GM23338 (cell line): ENCODE data around the gene IRGM. TPM values are rescaled to one million over a fixed set of nuclear protein-coding genes. Genes with fewer than 3 reads are reported as not detected.

Experiments
- ATAC-seq: fragments of 200-7000 bp; cut with Tn5 transposase; 3 replicates; pipeline ENCODE4 v1.9.1; 2020
- DNase-seq: peaks from one replicate; pipeline ENCODE4 v3.0.0-alpha.2; 2015; ENCODE audit warnings: low spot score
- H2AFZ ChIP-seq: fragments of 200-600 bp; sonication (generic); 2 replicates; pipeline ENCODE4 v1.8.0; 2016; ENCODE audit warnings: antibody characterized with exemption, mild to moderate bottlenecking, moderate library complexity
- H3F3A ChIP-seq: fragments of 200-600 bp; sonication (generic); replicated peaks from 2 replicates; pipeline ENCODE4 v1.8.0; 2017; ENCODE audit warnings: antibody characterized with exemption, mixed run types, low read depth
- H3K27ac ChIP-seq: fragments of 200-600 bp; sonication (generic); 2 replicates; pipeline ENCODE4 v1.6.1; 2016; ENCODE audit warnings: low read depth
- H3K27me3 ChIP-seq: fragments of 200-600 bp; sonication (generic); 2 replicates; pipeline ENCODE4 v1.8.0; 2016; ENCODE audit warnings: mild to moderate bottlenecking, mixed run types, moderate library complexity; ENCODE audit not compliant: insufficient read depth
- H3K36me3 ChIP-seq: fragments of 200-600 bp; sonication (generic); 2 replicates; pipeline ENCODE4 v1.8.0; 2016; ENCODE audit warnings: mild to moderate bottlenecking; ENCODE audit not compliant: insufficient read depth
- H3K4me1 ChIP-seq: fragments of 200-600 bp; sonication (generic); 2 replicates; pipeline ENCODE4 v1.8.0; 2016; ENCODE audit warnings: mild to moderate bottlenecking, moderate library complexity; ENCODE audit not compliant: insufficient read depth
- H3K4me2 ChIP-seq: fragments of 200-600 bp; sonication (generic); 2 replicates; pipeline ENCODE4 v1.7.1; 2017; ENCODE audit warnings: mixed run types
- H3K4me3 ChIP-seq: fragments of 200-600 bp; sonication (generic); 2 replicates; pipeline ENCODE4 v1.6.1; 2016; ENCODE audit warnings: mixed run types
- H3K79me2 ChIP-seq: fragments of 200-600 bp; sonication (generic); replicated peaks from 2 replicates; pipeline ENCODE4 v1.8.0; 2017; ENCODE audit warnings: mild to moderate bottlenecking; ENCODE audit not compliant: insufficient read depth
- H3K9me2 ChIP-seq: fragments of 200-600 bp; sonication (generic); 2 replicates; pipeline ENCODE4 v1.8.0; 2017; ENCODE audit not compliant: insufficient read depth
- H4K20me1 ChIP-seq: fragments of 200-600 bp; sonication (generic); replicated peaks from 2 replicates; pipeline ENCODE4 v1.8.0; 2017; ENCODE audit warnings: mild to moderate bottlenecking; ENCODE audit not compliant: insufficient read depth
- H3K27ac Mint-ChIP-seq: 2 replicates; pipeline ENCODE4 v1.8.0; 2020; ENCODE audit warnings: inconsistent platforms, mild to moderate bottlenecking, moderate library complexity, mixed read lengths
- H3K27me3 Mint-ChIP-seq: 3 replicates; pipeline ENCODE4 v1.8.0; 2022; ENCODE audit warnings: low read depth, mild to moderate bottlenecking, moderate library complexity, mixed read lengths, inconsistent platforms; ENCODE audit not compliant: insufficient read depth, poor library complexity
- H3K36me3 Mint-ChIP-seq: 3 replicates; pipeline ENCODE4 v1.8.0; 2021; ENCODE audit warnings: low read depth, mild to moderate bottlenecking, inconsistent platforms, moderate library complexity, mixed read lengths
- H3K4me1 Mint-ChIP-seq: 3 replicates; pipeline ENCODE4 v1.8.0; 2020; ENCODE audit warnings: mild to moderate bottlenecking, inconsistent platforms, mixed read lengths
- H3K4me3 Mint-ChIP-seq: 3 replicates; pipeline ENCODE4 v1.8.0; 2021; ENCODE audit warnings: moderate library complexity, mild to moderate bottlenecking, inconsistent platforms, mixed read lengths
- H3K9me3 Mint-ChIP-seq: 3 replicates; pipeline ENCODE4 v1.8.0; 2020; ENCODE audit warnings: moderate library complexity, mild to moderate bottlenecking, inconsistent platforms, mixed read lengths
- CTCF ChIP-seq, 2 experiments: fragments of 200-600 bp in 1 of 2; sonication (generic) in 1 of 2; conservative IDR thresholded peaks; 2 replicates each; pipeline versions ENCODE4 v1.5.1 to v1.6.1; 2016 to 2017; ENCODE audit warnings: antibody characterized with exemption in 2 of 2, low read depth in 2 of 2, mild to moderate bottlenecking in 2 of 2, moderate library complexity in 1 of 2
- EZH2phosphoT487 ChIP-seq: fragments of 200-600 bp; sonication (generic); IDR thresholded peaks from one replicate; pipeline ENCODE4 v1.8.1; 2018; ENCODE audit warnings: antibody characterized with exemption; ENCODE audit not compliant: unreplicated experiment
- NANOG ChIP-seq: IDR thresholded peaks from 2 replicates; pipeline ENCODE4 v1.6.1; 2016; ENCODE audit warnings: antibody characterized with exemption, borderline replicate concordance
- POLR2AphosphoS5 ChIP-seq: IDR thresholded peaks from 2 replicates; pipeline ENCODE4 v1.6.1; 2016; ENCODE audit warnings: antibody characterized with exemption, low read depth
- STAT1 ChIP-seq: IDR thresholded peaks from one replicate; pipeline ENCODE4 v1.6.1; 2016; ENCODE audit warnings: antibody characterized with exemption; ENCODE audit not compliant: unreplicated experiment
- ZNF114 ChIP-seq: fragments of 250-450 bp; sonication (Bioruptor Pico); IDR thresholded peaks from 2 replicates; pipeline ENCODE4 v1.5.0; 2020; ENCODE audit warnings: mild to moderate bottlenecking, moderate library complexity
- ZNF331 ChIP-seq: fragments of 250-450 bp; sonication (Bioruptor Pico); IDR thresholded peaks from 2 replicates; pipeline ENCODE4 v1.5.0; 2020; ENCODE audit warnings: low read depth, mild to moderate bottlenecking, moderate library complexity
- ZNF462 ChIP-seq: fragments of 250-450 bp; sonication (Bioruptor Pico); IDR thresholded peaks from 2 replicates; pipeline ENCODE4 v1.5.0; 2020; ENCODE audit warnings: mild to moderate bottlenecking, moderate library complexity
- polyA plus RNA-seq: library from polyadenylated mRNA; unstranded; fragments of >200 nt; fragmentation: Nextera tagmentation; extraction: Ambion mirVana; gene quantifications from 2 replicates; pipeline ENCODE4 v1.2.1, GENCODE V29; 2016
- total RNA-seq: library from RNA; depleted of rRNA; stranded (reverse); fragments of >200 nt; shearing (Covaris generic); gene quantifications from 2 replicates; pipeline ENCODE4 v1.2.3, GENCODE V29; 2014

The IRGM gene
- total and polyA plus RNA-seq, 2 experiments from 2014 or later = not detected

- no peaks in the 10 kb centered on the region for H3K36me3 ChIP-seq
- no peak for ATAC-seq
Observed at GRCh38 chr5:150804388-150804787, 41.9 kb upstream of the IRGM start.

More at GRCh38 chr5:150804388-150804787, 41.9 kb upstream of the IRGM start:
- no peaks in the 10 kb centered on the region for H3K4me1 ChIP-seq
- no peaks in the 10 kb centered on the region for H3F3A ChIP-seq
- H3K4me2 ChIP-seq = no peak overlapping the region
- TF ChIP-seq ZNF331 (CRISPR knock-in tag) (no peak), NANOG (no peak), EZH2phosphoT487 (no peak), CTCF (conservative IDR thresholded peaks at IDR 0.05; ENCODE audit: low read depth in 2 of 2) (no peak), STAT1 (no peak), ZNF114 (no peak), POLR2AphosphoS5 (no peak), ZNF462 (CRISPR knock-in tag) (no peak)
- H3K4me3 Mint-ChIP-seq = no peak overlapping the region
- no peak overlapping the region for H3K27ac Mint-ChIP-seq
- no peaks in the 10 kb centered on the region for H3K27me3 Mint-ChIP-seq
- no peak overlapping the region for H3K4me3 ChIP-seq
- H3K36me3 Mint-ChIP-seq = no peaks in the 10 kb centered on the region
- no peaks in the 10 kb centered on the region for H3K27me3 ChIP-seq
- DNase-seq = no peak
- no peaks in the 10 kb centered on the region for H3K79me2 ChIP-seq
- peaks cover 6% of the 10 kb centered on the region; the same call in 2 of the 3 replicates for H3K4me1 Mint-ChIP-seq
- H3K27ac ChIP-seq = no peak overlapping the region
- H4K20me1 ChIP-seq = no peaks in the 10 kb centered on the region
- H3K9me2 ChIP-seq = no peaks in the 10 kb centered on the region
- peaks cover under 1% of the 10 kb centered on the region; the same call in 1 of the 3 replicates for H3K9me3 Mint-ChIP-seq
- no peak overlapping the region for H2AFZ ChIP-seq
